ENCODE data around the gene CPN1.

CPN1 gene

DNA sequence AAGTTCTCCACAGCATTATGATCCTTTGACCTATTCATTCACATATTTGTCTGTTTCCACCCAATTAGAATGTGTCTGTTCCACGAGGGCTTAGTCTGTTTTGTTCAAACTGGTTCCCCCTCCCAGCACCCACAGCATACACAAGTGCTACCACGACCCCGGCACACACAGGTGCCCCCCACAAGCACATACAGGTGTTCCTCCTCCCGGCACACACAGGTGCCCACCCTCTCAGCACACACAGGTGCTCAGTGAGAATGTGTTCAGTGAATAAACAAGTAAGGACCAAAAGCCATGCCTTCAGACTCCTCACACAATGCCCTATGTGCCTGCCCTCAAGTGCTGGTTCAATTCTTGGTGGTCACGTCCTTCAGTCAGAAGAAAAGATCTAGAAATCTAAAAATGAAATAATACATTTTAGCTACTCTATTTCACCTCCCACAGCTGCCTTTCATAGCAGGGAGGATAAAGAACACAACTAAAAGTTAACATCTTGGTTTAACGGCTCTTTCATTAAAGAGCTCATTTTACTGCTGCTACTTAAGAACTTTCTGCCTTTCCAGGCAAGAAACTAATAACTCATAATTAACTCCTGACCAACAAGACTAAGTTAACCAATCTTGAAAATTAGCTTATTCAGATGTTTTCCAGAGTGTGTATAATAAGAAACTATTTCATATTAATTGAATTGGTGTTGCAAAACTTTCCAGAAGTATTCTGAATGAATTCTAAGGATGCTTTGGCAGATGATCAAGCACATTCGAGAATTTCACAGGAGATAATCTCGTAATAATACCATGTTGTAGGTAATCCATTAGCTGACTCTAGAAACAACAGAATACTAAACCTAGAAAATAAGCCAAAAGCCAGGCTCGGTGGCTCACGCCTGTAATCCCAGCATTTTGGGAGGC lies 74.2 kb downstream of the CPN1 start:
- Mint-ChIP-seq H3K27ac (no peak overlapping the region), H3K36me3 (peaks cover 3% of the 10 kb centered on the region), H3K9me3 (no peaks in the 10 kb centered on the region), H3K27me3 (no peaks in the 10 kb centered on the region), H3K4me1 (peaks cover 32% of the 10 kb centered on the region), H3K4me3 (peak overlapping the region; percentile 43)
- ATAC-seq (ENCODE audit: low read depth) (no peak), DNase-seq (ENCODE audit: low spot score in 2 of 2) (no peak)

DNA sequence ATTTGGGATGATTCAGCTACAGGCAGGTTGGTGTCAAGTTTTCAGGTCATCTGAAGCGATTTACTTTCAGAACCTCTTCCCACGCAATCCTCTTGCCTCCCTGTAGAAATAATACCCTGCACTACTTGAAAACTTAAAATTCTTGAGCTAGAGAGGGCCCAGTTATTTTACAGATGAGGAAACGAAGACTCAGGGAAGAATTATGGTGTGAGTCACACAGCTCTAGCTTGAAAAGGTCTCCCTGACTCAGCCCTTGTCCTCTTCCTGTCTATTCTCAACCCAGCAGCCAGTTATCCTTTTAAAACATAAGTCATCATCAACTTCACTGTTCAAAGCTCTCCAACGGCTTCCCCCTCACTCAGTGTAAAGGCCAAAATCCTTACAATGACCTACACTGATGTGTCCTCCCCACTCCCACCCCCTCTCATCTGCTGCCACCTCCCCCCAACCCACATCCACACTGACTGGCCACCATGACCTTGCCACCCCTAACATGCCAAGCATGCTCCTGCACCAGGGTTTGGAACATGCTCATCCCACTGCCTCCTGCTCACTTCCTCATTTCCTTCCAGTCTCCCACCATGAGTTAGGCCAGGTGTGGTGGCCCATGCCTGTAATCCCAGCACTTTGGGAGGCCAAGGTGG lies 75.3 kb downstream of the CPN1 start:
- ATAC-seq (ENCODE audit: low read depth) = no peak
- Mint-ChIP-seq H3K27ac (peak overlapping the region; percentile 39), H3K4me1 (peaks cover 32% of the 10 kb centered on the region), H3K36me3 (peaks cover 3% of the 10 kb centered on the region), H3K27me3 (no peaks in the 10 kb centered on the region), H3K9me3 (no peaks in the 10 kb centered on the region), H3K4me3 (no peak overlapping the region)
- no peak for DNase-seq (ENCODE audit: low spot score in 2 of 2)

DNA sequence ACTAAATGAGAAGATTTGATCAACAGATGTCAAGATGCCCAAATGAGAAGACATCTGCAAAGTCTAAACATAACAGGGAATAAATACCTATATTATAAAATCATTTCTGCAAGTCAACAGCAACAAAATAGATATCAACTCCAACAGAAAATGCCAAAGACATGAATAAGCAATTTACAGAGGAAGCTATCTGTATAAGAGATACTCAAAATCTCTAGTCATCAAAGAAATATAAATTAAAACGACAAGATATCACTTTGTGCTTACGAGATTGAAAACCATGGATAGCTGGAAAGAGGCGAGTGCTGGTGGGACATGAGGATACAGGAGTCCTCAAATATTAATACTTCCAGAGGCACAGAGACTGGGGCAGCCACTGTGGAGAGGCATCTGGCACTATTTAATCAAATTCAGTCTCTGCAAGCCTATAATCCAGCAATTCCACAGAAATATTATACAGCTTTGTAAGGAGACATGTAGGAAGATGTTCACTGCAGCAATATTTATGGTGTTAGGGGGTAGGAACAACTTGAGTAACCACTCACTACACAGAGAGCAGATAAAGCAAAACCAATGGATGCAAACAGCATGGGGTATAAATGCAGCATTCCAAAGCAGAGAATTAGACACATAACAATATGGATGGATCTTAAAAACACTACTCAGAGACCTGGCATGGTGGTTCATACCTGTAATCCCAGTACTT lies 76.7 kb downstream of the CPN1 start:
- ATAC-seq (ENCODE audit: low read depth) = no peak
- Mint-ChIP-seq H3K4me3 (no peak overlapping the region), H3K36me3 (peaks cover 3% of the 10 kb centered on the region), H3K27me3 (no peaks in the 10 kb centered on the region), H3K9me3 (no peaks in the 10 kb centered on the region), H3K4me1 (peaks cover 26% of the 10 kb centered on the region), H3K27ac (no peak overlapping the region)
- no peak for DNase-seq (ENCODE audit: low spot score in 2 of 2)

DNA sequence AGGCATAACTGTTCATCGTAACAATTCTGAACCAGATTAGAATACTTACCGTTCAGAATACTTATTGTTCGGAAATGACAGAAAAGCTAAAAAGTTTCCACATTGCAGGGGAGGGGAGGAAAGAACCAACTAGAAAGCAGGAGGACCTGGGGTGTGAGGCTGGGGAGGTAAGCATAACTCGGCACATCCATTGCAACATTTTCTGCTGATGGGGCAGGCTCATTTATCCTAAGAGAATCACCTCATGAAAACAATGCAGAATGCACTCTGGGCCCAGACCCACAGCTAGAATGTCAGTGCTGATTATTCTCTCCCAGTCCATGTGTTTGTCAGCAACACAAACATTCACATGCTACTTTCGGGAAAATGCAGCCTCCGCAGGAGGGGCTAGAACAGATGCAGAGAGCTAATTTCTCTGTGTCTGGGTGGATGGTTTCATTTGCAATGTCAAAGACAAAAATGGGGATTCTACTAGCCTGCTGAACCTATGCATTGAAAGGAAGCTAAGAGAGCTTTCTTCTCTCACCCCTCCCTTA lies 81.5 kb downstream of the CPN1 start:
- no peaks in the 10 kb centered on the region for H3K27me3 Mint-ChIP-seq
- no peak for ATAC-seq (ENCODE audit: low read depth)

DNA sequence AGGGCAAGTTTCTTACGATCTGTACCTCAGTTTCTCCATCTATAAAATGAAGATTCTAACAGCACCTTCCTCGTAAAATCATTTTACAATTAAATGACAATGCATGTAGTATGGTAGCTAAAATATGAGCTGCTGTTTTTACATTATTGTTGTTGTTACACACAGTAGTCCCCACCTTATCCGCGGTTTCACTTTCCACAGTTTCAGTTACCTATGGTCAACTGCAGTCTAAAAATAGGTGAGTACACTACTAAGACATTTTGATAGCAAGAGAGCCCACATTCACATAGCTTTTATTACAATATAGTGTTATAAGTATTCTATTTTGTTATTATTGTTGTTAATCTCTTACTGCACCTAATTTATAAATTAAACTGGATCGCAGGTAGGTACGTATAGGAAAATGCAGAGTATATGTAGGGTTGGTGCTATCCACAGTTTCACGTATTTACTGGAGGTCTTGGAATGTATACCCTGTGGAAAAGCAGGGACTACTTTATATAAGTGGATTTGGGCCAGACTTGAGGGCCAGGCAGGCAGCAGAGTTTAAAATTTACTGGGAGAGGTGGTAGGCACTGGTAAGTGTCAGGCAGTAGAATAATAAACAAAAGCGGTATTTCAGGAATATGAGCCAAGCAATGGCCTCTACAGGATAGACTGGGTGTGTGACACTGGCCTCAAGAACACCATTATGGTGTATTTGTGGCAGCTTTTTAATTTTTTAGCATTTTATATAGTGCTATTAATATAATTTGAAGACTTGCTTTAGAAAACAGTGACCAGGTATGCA lies 82.2 kb downstream of the CPN1 start:
- no peaks in the 10 kb centered on the region for H3K27me3 Mint-ChIP-seq
- peaks cover 12% of the 10 kb centered on the region for H3K36me3 Mint-ChIP-seq
- ATAC-seq (ENCODE audit: low read depth) = no peak
- no peaks in the 10 kb centered on the region for H3K9me3 Mint-ChIP-seq
- H3K4me3 Mint-ChIP-seq = no peak overlapping the region
- peaks cover 20% of the 10 kb centered on the region for H3K4me1 Mint-ChIP-seq
- H3K27ac Mint-ChIP-seq = no peak overlapping the region
- DNase-seq (ENCODE audit: low spot score in 2 of 2) = no peak

More for the DNA sequence above, 81.5 kb downstream of the CPN1 start:
- H3K27ac Mint-ChIP-seq = no peak overlapping the region
- peaks cover 13% of the 10 kb centered on the region for H3K36me3 Mint-ChIP-seq
- DNase-seq (ENCODE audit: low spot score in 2 of 2) = no peak
- peaks cover 18% of the 10 kb centered on the region for H3K4me1 Mint-ChIP-seq
- no peaks in the 10 kb centered on the region for H3K9me3 Mint-ChIP-seq
- no peak overlapping the region for H3K4me3 Mint-ChIP-seq

DNA sequence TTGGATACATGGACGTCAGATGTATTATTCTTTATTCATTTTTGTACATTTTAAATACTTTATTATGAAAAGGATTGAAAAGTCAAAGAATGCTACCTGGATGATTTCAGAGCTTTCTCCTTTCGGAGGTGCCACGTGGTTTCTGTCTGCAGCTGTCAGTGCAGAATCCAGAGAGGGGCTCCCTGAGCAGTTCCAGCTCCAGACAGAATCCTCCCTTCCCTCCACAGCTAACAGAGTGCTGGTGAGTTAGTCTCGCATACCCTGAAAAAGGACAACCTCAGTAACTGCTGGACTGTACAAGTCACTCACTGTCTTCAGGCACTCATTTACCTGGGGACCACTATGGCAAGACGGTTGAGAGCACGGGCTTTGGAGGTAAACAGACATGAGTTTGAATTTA lies 82.8 kb downstream of the CPN1 start:
- H3K4me3 Mint-ChIP-seq = no peak overlapping the region
- no peak for ATAC-seq (ENCODE audit: low read depth)
- H3K4me1 Mint-ChIP-seq = peaks cover 26% of the 10 kb centered on the region
- no peak for DNase-seq (ENCODE audit: low spot score in 2 of 2)
- H3K36me3 Mint-ChIP-seq = peaks cover 12% of the 10 kb centered on the region
- no peaks in the 10 kb centered on the region for H3K9me3 Mint-ChIP-seq
- H3K27me3 Mint-ChIP-seq = no peaks in the 10 kb centered on the region
- no peak overlapping the region for H3K27ac Mint-ChIP-seq

DNA sequence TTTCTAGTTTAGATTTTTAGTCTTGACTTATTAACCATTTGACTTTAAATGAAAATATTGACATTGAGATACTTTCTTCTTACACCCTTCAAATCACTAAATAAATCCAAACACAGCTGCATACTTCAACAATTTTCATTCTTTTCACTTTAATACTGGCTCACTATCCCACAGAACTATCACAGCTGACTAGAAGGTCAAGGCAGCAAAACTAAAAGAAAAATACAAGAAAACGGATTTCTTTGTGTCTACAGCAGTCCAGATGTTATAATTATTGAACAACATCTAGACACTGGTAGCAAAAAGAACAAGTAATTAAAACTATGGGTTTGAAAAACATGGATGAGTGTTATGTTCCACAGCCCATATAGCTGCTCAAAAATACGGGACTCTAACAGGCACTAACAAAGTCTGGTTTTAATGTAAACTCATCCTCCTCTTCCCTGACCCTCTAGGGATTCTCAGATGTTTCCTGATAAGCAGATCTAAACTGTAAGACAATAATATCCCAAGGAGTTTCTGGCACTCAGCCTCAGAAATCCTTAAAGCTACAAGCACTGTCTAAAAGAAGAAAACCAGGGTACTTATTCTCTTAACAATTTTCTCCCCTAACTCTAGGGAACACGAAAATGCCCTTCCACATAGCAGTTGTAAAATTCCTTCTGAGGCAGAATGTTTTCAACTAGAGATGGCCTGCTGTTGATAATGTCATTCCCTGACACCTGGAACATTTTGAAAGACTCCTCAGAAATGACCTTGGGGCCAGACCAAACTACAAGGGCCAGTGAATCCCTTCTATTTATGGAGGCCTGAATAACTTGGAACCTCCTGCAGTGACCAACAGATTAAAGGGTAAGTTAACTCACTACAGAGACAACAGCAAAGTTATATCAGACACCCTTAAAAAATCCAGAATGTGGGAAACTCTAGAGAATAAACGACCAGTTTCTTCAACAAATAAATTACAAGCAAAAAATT lies 84.7 kb downstream of the CPN1 start:
- DNase-seq (ENCODE audit: low spot score in 2 of 2) = no peak
- Mint-ChIP-seq H3K4me3 (no peak overlapping the region), H3K27ac (peak overlapping the region; percentile 56), H3K9me3 (no peaks in the 10 kb centered on the region), H3K4me1 (peaks cover 28% of the 10 kb centered on the region), H3K27me3 (no peaks in the 10 kb centered on the region), H3K36me3 (peaks cover 12% of the 10 kb centered on the region)
- ATAC-seq (ENCODE audit: low read depth) = no peak

DNA sequence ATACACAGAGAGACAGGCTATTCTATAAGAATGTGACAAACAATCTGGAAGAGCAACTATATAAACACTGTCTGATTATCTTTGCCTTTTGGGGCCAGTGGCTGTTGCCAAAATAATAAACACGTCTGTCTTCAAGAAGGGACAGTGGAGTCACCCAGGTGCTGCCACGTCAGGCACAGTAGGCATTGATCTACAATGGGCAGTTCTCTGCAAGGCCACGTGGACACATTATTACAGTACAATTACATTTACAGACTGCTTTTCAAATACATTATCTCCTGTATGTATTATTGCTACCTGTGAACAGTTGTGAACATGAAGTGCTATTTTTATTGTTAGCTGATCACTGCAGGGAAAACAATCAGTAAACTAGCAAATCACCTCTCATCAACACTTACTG lies 86.0 kb downstream of the CPN1 start:
- Mint-ChIP-seq H3K27ac (peak overlapping the region; percentile 94), H3K9me3 (no peaks in the 10 kb centered on the region), H3K27me3 (no peaks in the 10 kb centered on the region), H3K4me3 (no peak overlapping the region), H3K36me3 (peaks cover 12% of the 10 kb centered on the region), H3K4me1 (peaks cover 28% of the 10 kb centered on the region)
- ATAC-seq (ENCODE audit: low read depth) = no peak
- DNase-seq (ENCODE audit: low spot score in 2 of 2) = no peak

DNA sequence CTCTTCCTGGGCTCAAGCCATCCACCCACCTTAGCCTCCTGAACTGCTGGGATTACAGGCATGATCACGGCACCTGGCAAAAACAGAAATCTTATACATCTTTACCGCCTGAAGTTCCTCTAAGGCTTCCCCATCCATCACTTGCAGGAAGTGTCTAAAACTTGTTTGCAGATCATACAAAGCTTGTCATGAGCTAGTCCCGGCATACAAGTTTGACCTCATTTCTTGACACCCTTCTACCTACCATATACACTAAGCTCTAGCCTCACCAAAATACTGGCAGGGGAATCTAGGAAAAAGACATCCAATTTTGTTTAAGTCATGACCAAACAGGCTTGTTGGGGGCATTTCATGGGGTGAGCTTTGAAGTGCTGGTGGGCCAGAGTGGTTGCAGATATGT lies 86.4 kb downstream of the CPN1 start:
- Mint-ChIP-seq H3K4me1 (peaks cover 28% of the 10 kb centered on the region), H3K4me3 (peak overlapping the region; percentile 5), H3K36me3 (peaks cover 12% of the 10 kb centered on the region), H3K9me3 (no peaks in the 10 kb centered on the region), H3K27me3 (no peaks in the 10 kb centered on the region), H3K27ac (peak overlapping the region; percentile 94)
- ATAC-seq (ENCODE audit: low read depth) = no peak
- DNase-seq (ENCODE audit: low spot score in 2 of 2) = no peak

DNA sequence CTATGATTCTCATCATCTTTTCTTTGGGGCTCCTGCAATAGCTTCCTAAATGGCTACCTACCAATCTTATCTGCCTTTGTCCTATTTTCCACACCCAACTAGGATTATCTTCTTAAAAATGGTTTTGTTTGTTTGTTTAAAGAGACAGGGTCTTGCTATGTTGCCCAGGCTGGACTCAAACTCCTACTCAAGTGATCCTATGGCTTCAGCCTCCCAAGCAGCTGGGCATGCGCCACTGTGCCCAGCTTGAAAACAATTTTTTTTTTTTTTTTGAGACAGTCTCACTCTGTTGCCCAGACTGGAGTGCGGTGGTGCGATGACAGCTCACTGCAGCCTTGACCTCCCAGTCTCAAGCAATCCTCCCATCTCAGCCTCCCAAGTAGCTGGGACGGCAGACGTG lies 86.9 kb downstream of the CPN1 start:
- ATAC-seq (ENCODE audit: low read depth) (no peak), DNase-seq (ENCODE audit: low spot score in 2 of 2) (no peak)
- Mint-ChIP-seq H3K9me3 (no peaks in the 10 kb centered on the region), H3K36me3 (peaks cover 12% of the 10 kb centered on the region), H3K4me3 (no peak overlapping the region), H3K27ac (peak overlapping the region; percentile 94), H3K4me1 (peaks cover 31% of the 10 kb centered on the region), H3K27me3 (no peaks in the 10 kb centered on the region)

DNA sequence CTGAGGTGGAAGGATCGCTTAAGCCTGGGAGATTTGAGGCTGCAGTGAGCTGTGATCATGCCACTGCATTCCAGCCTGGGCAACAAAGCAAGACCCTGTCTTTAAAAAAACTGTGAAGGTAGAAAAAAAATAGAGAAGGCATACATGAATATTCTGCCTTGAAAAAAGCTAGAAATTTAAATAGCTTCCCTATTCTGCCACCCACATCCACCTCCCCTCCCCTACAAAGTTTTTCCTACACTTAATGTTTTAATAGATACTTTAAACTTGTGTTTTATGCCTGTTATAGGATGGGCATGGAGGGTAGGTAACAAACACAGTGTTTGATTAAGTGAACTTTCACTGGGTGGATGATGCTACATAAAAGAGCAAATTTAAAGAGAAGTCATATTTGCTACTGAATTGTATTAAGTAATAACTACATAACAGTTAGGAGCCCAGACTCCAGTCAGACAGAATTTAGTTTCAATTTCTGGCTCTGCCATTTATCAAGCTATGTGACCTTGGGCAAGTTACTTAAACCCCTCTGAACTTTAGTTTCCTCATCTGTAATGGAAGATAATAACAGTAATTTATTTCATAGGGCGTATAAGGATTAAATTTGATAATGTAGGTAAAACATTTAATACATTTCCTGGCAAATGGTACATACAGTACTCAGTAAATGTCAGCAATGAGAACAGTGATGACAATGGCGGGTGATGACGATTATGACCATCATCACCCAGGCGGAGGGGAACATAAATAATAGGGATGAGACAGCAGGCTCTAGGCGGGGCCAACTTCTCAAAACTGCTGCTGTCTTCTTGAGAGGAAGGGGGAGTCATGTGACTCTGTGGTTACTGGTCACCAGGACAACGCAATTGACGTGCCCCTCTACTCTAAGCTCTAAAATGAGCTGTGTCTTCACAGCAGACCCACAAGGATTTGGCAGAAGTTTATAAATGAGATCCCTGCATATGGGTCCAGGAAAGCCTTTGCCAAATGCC lies 87.7 kb downstream of the CPN1 start:
- H3K27ac Mint-ChIP-seq = peak overlapping the region; percentile 94
- H3K27me3 Mint-ChIP-seq = no peaks in the 10 kb centered on the region
- H3K4me1 Mint-ChIP-seq = peaks cover 29% of the 10 kb centered on the region
- DNase-seq (ENCODE audit: low spot score in 2 of 2) (peak; percentile 51 to 68), ATAC-seq (ENCODE audit: low read depth) (peak; percentile 99)
- no peaks in the 10 kb centered on the region for H3K9me3 Mint-ChIP-seq
- peak overlapping the region; percentile 56 for H3K4me3 Mint-ChIP-seq
- H3K36me3 Mint-ChIP-seq = peaks cover 11% of the 10 kb centered on the region
